Left ventricle myocardium inferior (tissue), 1 donor: ENCODE measurements around the gene ARHGEF2. TPM values are rescaled to one million over a fixed set of nuclear protein-coding genes. Genes with fewer than 3 reads are reported as not detected.
"Not testable (repeated sequence)": the region's sequence is repeated elsewhere in the genome, so short reads cannot be mapped to it uniquely, and the experiment has no call there.

ENCODE experiments used
- DNase-seq: peaks from one replicate; pipeline ENCODE4 v3.0.0-alpha.2; 2020
- H3K27ac ChIP-seq: fragments of 200-600 bp; replicated peaks from 2 replicates; pipeline ENCODE4 v1.8.0; 2021
- H3K27me3 ChIP-seq: fragments of 200-600 bp; 2 replicates; pipeline ENCODE4 v1.8.0; 2021; ENCODE audit warnings: low read depth
- H3K36me3 ChIP-seq: fragments of 200-600 bp; 2 replicates; pipeline ENCODE4 v1.8.0; 2021
- H3K4me1 ChIP-seq: fragments of 200-600 bp; 2 replicates; pipeline ENCODE4 v1.8.0; 2021
- H3K4me3 ChIP-seq: fragments of 200-600 bp; 2 replicates; pipeline ENCODE4 v1.8.0; 2021; ENCODE audit warnings: mild to moderate bottlenecking, moderate library complexity
- H3K9me3 ChIP-seq: fragments of 200-600 bp; replicated peaks from 2 replicates; pipeline ENCODE4 v1.8.0; 2021
- intact Hi-C: fragments of 100-400 bp; cut with micrococcal nuclease; formaldehyde crosslinking; loops from one replicate; pipeline ENCODE4 v1.11.0; 2022
- total RNA-seq: library from RNA; stranded (reverse); fragmentation: NEBNext Ultra II Directional; extraction: Animal tissue kit (Norgen Biotek cat#: 25700); gene quantifications from one replicate; pipeline ENCODE4 v1.2.1, GENCODE V29; 2021
- TF ChIP-seq, protein P1 (sequence below): fragments of 200-600 bp; IDR thresholded peaks from 2 replicates; pipeline ENCODE4 v1.8.0; 2021; ENCODE audit warnings: antibody characterized with exemption, mild to moderate bottlenecking, borderline replicate concordance
- donor health status: DM: no; HTN: yes; CAD: no; lungs with severe emphysema.

Gene ARHGEF2
- total RNA-seq, 1 donor from 2014 or later: 69.3 TPM

DNA sequence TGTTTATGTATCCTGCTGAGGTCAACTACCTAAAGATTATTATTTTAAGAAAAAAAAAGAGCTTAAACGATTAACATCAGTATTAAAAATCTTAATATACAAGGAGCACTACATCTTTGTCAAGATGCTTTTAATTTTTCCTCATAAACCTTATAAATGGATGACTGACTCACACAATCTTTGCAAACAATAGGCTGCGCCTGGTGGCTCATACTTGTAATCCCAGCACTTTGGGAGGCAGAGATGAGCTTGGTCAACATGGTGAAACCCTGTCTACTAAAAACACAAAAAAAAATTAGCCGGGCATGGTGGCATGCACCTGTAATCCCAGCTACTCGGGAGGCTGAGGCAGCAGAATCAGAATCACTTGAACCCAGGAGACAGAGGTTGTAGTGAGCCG is 45.9 kb downstream of the ARHGEF2 start:
- no peak overlapping the region for H3K27ac ChIP-seq
- no peaks in the 10 kb centered on the region for H3K27me3 ChIP-seq
- intact Hi-C loops: no loop called here
- TF ChIP-seq, protein P1, sequence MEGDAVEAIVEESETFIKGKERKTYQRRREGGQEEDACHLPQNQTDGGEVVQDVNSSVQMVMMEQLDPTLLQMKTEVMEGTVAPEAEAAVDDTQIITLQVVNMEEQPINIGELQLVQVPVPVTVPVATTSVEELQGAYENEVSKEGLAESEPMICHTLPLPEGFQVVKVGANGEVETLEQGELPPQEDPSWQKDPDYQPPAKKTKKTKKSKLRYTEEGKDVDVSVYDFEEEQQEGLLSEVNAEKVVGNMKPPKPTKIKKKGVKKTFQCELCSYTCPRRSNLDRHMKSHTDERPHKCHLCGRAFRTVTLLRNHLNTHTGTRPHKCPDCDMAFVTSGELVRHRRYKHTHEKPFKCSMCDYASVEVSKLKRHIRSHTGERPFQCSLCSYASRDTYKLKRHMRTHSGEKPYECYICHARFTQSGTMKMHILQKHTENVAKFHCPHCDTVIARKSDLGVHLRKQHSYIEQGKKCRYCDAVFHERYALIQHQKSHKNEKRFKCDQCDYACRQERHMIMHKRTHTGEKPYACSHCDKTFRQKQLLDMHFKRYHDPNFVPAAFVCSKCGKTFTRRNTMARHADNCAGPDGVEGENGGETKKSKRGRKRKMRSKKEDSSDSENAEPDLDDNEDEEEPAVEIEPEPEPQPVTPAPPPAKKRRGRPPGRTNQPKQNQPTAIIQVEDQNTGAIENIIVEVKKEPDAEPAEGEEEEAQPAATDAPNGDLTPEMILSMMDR: no peak
- H3K4me3 ChIP-seq: peak overlapping the region; percentile 94
- peaks cover 54% of the 10 kb centered on the region for H3K36me3 ChIP-seq
- DNase-seq: no peak
- no peaks in the 10 kb centered on the region for H3K9me3 ChIP-seq
- H3K4me1 ChIP-seq: peaks cover 60% of the 10 kb centered on the region

DNA sequence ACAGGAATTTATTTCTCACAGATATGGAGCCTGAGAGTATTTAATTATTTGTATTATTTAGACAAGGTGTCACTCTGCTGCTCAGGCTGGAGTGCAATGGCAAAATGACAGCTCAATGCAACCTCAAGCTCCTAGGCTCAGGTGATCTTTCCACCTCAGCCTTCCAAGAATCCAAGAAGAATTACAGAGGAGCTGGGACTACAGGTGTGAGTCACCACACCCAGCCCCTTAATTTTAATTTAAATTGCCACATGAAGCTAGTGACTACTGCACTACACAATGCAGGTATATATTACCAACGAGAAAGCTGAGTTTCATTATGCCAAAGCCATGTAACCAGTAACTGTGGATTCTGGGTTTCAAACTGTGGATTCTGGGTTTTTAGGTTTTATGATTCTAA is 46.3 kb downstream of the ARHGEF2 start:
- Histone ChIP-seq H3K4me3 (peak overlapping the region; percentile 94), H3K9me3 (no peaks in the 10 kb centered on the region), H3K4me1 (peaks cover 60% of the 10 kb centered on the region), H3K36me3 (peaks cover 58% of the 10 kb centered on the region), H3K27ac (no peak overlapping the region), H3K27me3 (no peaks in the 10 kb centered on the region)
- intact Hi-C loops: no loop called here
- TF ChIP-seq, protein P1: no peak
- DNase-seq: no peak

DNA sequence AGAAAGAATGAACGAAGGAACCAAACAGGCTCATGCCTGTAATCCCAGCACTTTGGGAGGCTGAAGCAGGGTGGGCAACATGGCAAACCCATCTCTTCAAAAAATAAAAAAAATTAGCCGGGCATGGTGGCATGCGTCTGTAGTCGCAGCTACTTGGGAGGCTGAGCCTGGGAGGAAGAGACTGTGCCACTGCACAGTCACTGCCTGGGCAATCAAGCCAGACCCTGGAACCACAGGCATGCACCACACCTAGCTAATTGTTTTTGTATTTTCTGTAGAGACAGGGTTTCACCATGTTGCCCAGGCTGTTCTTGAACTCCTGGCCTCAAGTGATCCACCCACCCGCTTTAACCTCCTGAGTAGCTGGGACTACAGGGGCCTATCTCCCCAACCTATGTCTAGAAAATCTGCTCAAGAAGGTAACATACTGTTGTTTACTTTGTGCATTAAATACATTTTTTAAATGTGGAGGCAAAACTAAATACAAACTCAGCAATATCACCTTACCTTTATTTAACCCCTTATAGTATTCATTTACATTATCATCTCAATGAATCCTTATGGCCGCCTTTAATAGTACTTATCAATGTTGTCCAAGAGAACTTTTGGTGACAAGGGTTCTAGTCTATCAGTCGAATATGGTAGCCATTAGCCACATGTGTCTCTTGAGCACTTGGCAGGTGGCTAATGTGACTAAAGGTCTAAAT is 46.9 kb downstream of the ARHGEF2 start:
- Histone ChIP-seq H3K9me3 (no peaks in the 10 kb centered on the region), H3K4me1 (peaks cover 60% of the 10 kb centered on the region), H3K36me3 (peaks cover 64% of the 10 kb centered on the region)

DNA sequence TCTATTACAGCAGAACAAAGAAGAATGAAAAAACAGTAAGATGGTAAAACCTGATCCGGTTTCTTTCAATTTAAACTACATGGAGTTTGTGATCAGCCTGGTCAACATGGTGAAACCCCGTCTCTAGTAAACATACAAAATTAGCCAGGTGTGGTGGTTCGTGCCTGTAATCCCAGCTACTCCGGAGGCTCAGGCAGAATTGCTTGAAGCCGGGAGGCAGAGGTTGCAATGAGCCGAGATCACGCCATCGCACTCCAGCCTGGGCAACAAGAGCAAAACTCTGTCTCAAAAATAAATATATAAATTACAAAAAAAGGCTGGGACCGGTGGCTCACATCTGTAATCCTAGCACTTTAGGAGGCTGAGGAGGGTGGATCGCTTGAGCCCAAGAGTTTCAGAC is 47.6 kb downstream of the ARHGEF2 start:
- H3K27me3 ChIP-seq, DNase-seq, H3K27ac ChIP-seq, H3K9me3 ChIP-seq, intact Hi-C loops: not testable (repeated sequence)
- Histone ChIP-seq H3K36me3 (peaks cover 71% of the 10 kb centered on the region), H3K4me1 (peaks cover 60% of the 10 kb centered on the region), H3K4me3 (peak overlapping the region; percentile 94)

More for the DNA sequence above, 46.9 kb downstream of the ARHGEF2 start:
- TF ChIP-seq, protein P1: no peak
- DNase-seq: no peak
- Histone ChIP-seq H3K27ac (no peak overlapping the region), H3K4me3 (peak overlapping the region; percentile 94), H3K27me3 (no peaks in the 10 kb centered on the region)
- intact Hi-C loops: no loop called here

DNA sequence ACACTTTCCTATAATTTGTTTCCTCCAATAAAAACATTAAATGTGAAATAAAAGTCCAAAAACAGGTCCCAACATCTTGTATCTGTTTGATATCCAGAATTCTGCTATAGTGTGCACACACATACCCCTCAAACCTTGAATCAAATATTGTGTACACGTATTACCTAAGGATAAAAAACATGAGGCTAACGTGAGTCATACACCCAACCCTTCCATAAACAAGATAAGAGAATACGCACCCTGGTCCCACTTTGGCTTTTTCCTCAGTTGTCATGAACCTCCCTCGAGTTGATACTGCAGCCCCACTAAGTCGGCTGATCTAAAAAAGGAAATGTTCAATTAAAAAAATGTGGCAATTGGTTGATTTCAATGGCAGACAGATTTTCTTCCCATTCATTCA is 49.3 kb downstream of the ARHGEF2 start:
- intact Hi-C loops: no loop called here
- no peak overlapping the region for H3K27ac ChIP-seq
- peaks cover 86% of the 10 kb centered on the region for H3K36me3 ChIP-seq
- TF ChIP-seq, protein P1: no peak
- peaks cover 49% of the 10 kb centered on the region for H3K4me1 ChIP-seq
- no peak overlapping the region for H3K4me3 ChIP-seq
- no peaks in the 10 kb centered on the region for H3K9me3 ChIP-seq
- H3K27me3 ChIP-seq: no peaks in the 10 kb centered on the region
- DNase-seq: no peak

DNA sequence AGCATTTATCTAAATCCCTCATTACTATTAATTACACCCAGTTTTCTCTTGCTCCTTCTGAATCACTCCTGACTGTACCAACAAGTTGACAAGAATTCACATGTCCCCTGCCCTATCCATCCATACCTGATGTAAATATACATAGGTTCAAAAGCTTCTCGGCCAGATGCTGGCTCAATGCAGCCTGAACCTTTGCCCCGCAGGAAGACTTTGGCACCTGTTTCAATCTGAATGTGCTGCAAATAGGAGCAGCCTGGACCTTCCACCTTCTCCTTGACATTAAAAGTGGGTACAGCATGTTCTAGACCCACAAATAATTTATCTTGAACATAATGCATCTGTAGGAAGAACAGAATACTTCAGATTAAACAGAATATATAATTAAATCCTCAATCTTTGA is 52.8 kb downstream of the ARHGEF2 start:
- no peak for DNase-seq
- Histone ChIP-seq H3K4me1 (peaks cover 13% of the 10 kb centered on the region), H3K4me3 (no peak overlapping the region), H3K27ac (no peak overlapping the region), H3K9me3 (no peaks in the 10 kb centered on the region), H3K27me3 (no peaks in the 10 kb centered on the region), H3K36me3 (peaks cover 97% of the 10 kb centered on the region)
- TF ChIP-seq, protein P1: no peak
- intact Hi-C loops: no loop called here
